Smooth muscle cell (in vitro differentiated cells): ENCODE measurements around the gene PLA2G4A. TPM values are rescaled to one million over a fixed set of nuclear protein-coding genes. Genes with fewer than 3 reads are reported as not detected.

Source experiments
- DNase-seq: peaks from one replicate; lab custom pipeline; 2025; ENCODE audit not compliant: unreplicated experiment; lab: John Stamatoyannopoulos, UW
- H2AFZ ChIP-seq: fragments of 200-600 bp; sonication (generic); 2 replicates; pipeline ENCODE4 v1.6.0; 2016; ENCODE audit warnings: antibody characterized with exemption, low read depth, mild to moderate bottlenecking
- H3F3A ChIP-seq: fragments of 200-600 bp; sonication (generic); 2 replicates; pipeline ENCODE4 v1.6.0; 2017; ENCODE audit warnings: antibody characterized with exemption, low read depth
- H3K27ac ChIP-seq: fragments of 200-600 bp; sonication (generic); 2 replicates; pipeline ENCODE4 v1.5.1; 2016; ENCODE audit warnings: low read depth, mild to moderate bottlenecking
- H3K27me3 ChIP-seq: fragments of 200-600 bp; sonication (generic); 2 replicates; pipeline ENCODE4 v1.6.1; 2016; ENCODE audit warnings: low read depth, mild to moderate bottlenecking
- H3K36me3 ChIP-seq: fragments of 200-600 bp; sonication (generic); 2 replicates; pipeline ENCODE4 v1.5.1; 2016; ENCODE audit warnings: low read depth
- H3K4me1 ChIP-seq: fragments of 200-600 bp; sonication (generic); 2 replicates; pipeline ENCODE4 v1.5.1; 2016; ENCODE audit warnings: low read depth
- H3K4me2 ChIP-seq: fragments of 200-600 bp; sonication (generic); 2 replicates; pipeline ENCODE4 v1.6.0; 2016; ENCODE audit warnings: mild to moderate bottlenecking
- H3K4me3 ChIP-seq: fragments of 200-600 bp; sonication (generic); 2 replicates; pipeline ENCODE4 v1.5.1; 2016; ENCODE audit warnings: mild to moderate bottlenecking
- H3K79me2 ChIP-seq: fragments of 200-600 bp; sonication (generic); 2 replicates; pipeline ENCODE4 v1.6.0; 2016; ENCODE audit warnings: low read depth, mild to moderate bottlenecking
- H3K9ac ChIP-seq: fragments of 200-600 bp; sonication (generic); 2 replicates; pipeline ENCODE4 v1.6.0; 2016; ENCODE audit warnings: low read depth
- H3K9me3 ChIP-seq: fragments of 200-600 bp; sonication (generic); replicated peaks from 2 replicates; pipeline ENCODE4 v1.5.1; 2016; ENCODE audit warnings: low read depth
- H4K20me1 ChIP-seq: fragments of 200-600 bp; sonication (generic); 2 replicates; pipeline ENCODE4 v1.6.0; 2016; ENCODE audit warnings: low read depth
- WGBS: methylation state at CpG from one replicate; pipeline ENCODE4 v1.1.7; 2016; ENCODE audit warnings: low lambda C conversion rate; 5-methylcytosine and 5-hydroxymethylcytosine counted together
- polyA plus RNA-seq: library from polyadenylated mRNA; unstranded; fragments of >200 nt; fragmentation: Nextera tagmentation; extraction: Ambion mirVana; gene quantifications from 2 replicates; pipeline ENCODE4 v1.2.1, GENCODE V29; 2016
- total RNA-seq: library from RNA; depleted of rRNA; stranded (reverse); fragments of >200 nt; gene quantifications from 2 replicates; pipeline ENCODE4 v1.2.3, GENCODE V29; 2014
- TF ChIP-seq, protein P1 (sequence below): fragments of 200-600 bp; sonication (generic); IDR thresholded peaks from 2 replicates; pipeline ENCODE4 v1.5.1; 2017; ENCODE audit warnings: borderline replicate concordance, mild to moderate bottlenecking, antibody characterized with exemption; ENCODE audit not compliant: insufficient read depth, poor library complexity, severe bottlenecking

PLA2G4A gene
- total and polyA plus RNA-seq, 2 experiments from 2014 or later, result 3.3 to 7.8 TPM

DNA sequence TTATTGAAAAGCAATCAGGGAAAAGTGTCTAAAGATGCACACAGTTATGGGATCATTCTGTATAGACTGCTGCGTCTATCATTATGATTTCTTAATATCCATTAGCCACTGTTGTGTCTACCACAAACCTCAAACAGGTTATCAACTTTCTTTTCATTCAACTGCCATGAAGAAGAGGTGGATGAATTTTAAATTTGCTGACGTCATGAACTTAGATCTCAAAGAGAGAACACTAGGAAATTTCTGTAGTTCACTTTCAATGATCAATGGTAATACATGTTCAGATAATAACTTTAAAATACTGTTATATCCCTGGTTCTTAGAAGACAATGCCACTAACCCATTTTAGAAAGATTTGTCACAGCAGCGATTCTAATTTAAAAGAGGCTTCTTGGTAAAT, 6.7 kb downstream of the PLA2G4A start:
- no peaks in the 10 kb centered on the region for H3K79me2 ChIP-seq
- no peaks in the 10 kb centered on the region for H3K4me1 ChIP-seq
- no peaks in the 10 kb centered on the region for H3K27me3 ChIP-seq
- no peak for DNase-seq
- H3K9me3 ChIP-seq, result no peaks in the 10 kb centered on the region
- H3K4me2 ChIP-seq, result no peak overlapping the region
- H2AFZ ChIP-seq, result no peak overlapping the region
- no peak overlapping the region for H3K9ac ChIP-seq
- TF ChIP-seq, protein P1, sequence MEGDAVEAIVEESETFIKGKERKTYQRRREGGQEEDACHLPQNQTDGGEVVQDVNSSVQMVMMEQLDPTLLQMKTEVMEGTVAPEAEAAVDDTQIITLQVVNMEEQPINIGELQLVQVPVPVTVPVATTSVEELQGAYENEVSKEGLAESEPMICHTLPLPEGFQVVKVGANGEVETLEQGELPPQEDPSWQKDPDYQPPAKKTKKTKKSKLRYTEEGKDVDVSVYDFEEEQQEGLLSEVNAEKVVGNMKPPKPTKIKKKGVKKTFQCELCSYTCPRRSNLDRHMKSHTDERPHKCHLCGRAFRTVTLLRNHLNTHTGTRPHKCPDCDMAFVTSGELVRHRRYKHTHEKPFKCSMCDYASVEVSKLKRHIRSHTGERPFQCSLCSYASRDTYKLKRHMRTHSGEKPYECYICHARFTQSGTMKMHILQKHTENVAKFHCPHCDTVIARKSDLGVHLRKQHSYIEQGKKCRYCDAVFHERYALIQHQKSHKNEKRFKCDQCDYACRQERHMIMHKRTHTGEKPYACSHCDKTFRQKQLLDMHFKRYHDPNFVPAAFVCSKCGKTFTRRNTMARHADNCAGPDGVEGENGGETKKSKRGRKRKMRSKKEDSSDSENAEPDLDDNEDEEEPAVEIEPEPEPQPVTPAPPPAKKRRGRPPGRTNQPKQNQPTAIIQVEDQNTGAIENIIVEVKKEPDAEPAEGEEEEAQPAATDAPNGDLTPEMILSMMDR, result no peak
- no peaks in the 10 kb centered on the region for H3F3A ChIP-seq
- no peak overlapping the region for H3K4me3 ChIP-seq
- no peaks in the 10 kb centered on the region for H4K20me1 ChIP-seq
- no peak overlapping the region for H3K27ac ChIP-seq
- 89% methylated on average over 3 of the region's 3 CpGs for WGBS
- H3K36me3 ChIP-seq, result no peaks in the 10 kb centered on the region

- Histone ChIP-seq H3K27ac (no peak overlapping the region), H3K27me3 (no peaks in the 10 kb centered on the region), H3K4me3 (no peak overlapping the region), H3K4me1 (no peaks in the 10 kb centered on the region), H2AFZ (no peak overlapping the region), H3K9ac (no peak overlapping the region), H3F3A (no peaks in the 10 kb centered on the region), H3K36me3 (no peaks in the 10 kb centered on the region), H3K79me2 (no peaks in the 10 kb centered on the region), H3K4me2 (no peak overlapping the region), H4K20me1 (no peaks in the 10 kb centered on the region), H3K9me3 (no peaks in the 10 kb centered on the region)
- 92% methylated on average over 4 of the region's 4 CpGs for WGBS
- DNase-seq, result no peak
- TF ChIP-seq, protein P1, result no peak
Observed at GRCh38 chr1:186837806-186838205, 9.1 kb downstream of the PLA2G4A start.

DNA sequence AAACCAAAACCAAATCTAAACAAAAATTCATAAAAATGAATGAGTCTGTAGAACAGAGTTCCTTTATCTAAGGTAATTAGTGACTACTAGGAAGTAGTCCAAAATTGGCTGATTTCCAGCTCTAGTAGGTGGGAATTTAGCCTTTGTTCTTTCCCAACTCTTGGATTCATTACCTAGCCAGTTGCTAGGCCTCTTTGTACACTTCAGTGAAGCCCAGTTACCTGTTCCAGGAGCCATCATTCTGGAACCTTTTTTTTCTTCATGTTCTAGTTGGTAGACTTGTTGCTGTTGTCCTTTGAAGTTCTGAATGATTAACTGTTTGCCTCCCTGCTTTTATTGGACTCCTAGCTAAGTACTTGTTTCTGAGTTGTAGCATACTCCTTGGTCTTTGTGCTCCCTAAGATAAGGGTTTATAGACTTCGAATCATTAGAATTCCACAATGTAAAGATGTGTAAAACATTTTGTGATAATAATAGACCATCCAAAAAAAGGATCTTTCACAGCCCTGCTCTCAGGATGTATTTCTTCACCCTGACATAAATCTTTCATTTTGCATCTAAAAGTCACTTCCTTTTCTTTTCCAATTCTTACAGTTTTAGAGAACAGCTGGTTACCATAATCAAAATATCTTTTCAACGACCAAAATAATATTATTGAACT, 9.8 kb downstream of the PLA2G4A start:
- no peak overlapping the region for H3K9ac ChIP-seq
- H3K27me3 ChIP-seq, result no peaks in the 10 kb centered on the region
- H3K4me3 ChIP-seq, result no peak overlapping the region
- H3K36me3 ChIP-seq, result no peaks in the 10 kb centered on the region
- no peaks in the 10 kb centered on the region for H3F3A ChIP-seq
- no peak overlapping the region for H3K4me2 ChIP-seq
- WGBS, result 66% methylated on average over 2 of the region's 2 CpGs
- no peaks in the 10 kb centered on the region for H3K9me3 ChIP-seq
- no peaks in the 10 kb centered on the region for H4K20me1 ChIP-seq
- TF ChIP-seq, protein P1, result no peak
- no peak for DNase-seq
- H2AFZ ChIP-seq, result no peak overlapping the region
- H3K4me1 ChIP-seq, result no peaks in the 10 kb centered on the region
- no peak overlapping the region for H3K27ac ChIP-seq
- no peaks in the 10 kb centered on the region for H3K79me2 ChIP-seq

GRCh38 chr1:186839041-186839400, 10.3 kb downstream of the PLA2G4A start:
- H3K9ac ChIP-seq, result no peak overlapping the region
- H4K20me1 ChIP-seq, result no peaks in the 10 kb centered on the region
- no peak overlapping the region for H3K4me2 ChIP-seq
- no peaks in the 10 kb centered on the region for H3K27me3 ChIP-seq
- 68% methylated on average over 2 of the region's 2 CpGs for WGBS
- no peak overlapping the region for H3K27ac ChIP-seq
- TF ChIP-seq, protein P1, result no peak
- H3K9me3 ChIP-seq, result no peaks in the 10 kb centered on the region
- H3K4me3 ChIP-seq, result no peak overlapping the region
- no peak for DNase-seq
- H3K36me3 ChIP-seq, result no peaks in the 10 kb centered on the region
- no peaks in the 10 kb centered on the region for H3K4me1 ChIP-seq
- H2AFZ ChIP-seq, result no peak overlapping the region
- H3F3A ChIP-seq, result no peaks in the 10 kb centered on the region
- no peaks in the 10 kb centered on the region for H3K79me2 ChIP-seq
